ENCODE measurements around the gene SERINC3. TPM values are rescaled to one million over a fixed set of nuclear protein-coding genes. Genes with fewer than 3 reads are reported as not detected.
"Not testable (repeated sequence)": the region's sequence is repeated elsewhere in the genome, so short reads cannot be mapped to it uniquely, and the experiment has no call there.

SERINC3 gene
- total RNA-seq, 1 donor from 2014 or later, result 87.8 TPM

GRCh38 chr20:44491635-44492395, 30.1 kb downstream of the SERINC3 start:
- no peak for DNase-seq (ENCODE audit: low read depth)

DNA sequence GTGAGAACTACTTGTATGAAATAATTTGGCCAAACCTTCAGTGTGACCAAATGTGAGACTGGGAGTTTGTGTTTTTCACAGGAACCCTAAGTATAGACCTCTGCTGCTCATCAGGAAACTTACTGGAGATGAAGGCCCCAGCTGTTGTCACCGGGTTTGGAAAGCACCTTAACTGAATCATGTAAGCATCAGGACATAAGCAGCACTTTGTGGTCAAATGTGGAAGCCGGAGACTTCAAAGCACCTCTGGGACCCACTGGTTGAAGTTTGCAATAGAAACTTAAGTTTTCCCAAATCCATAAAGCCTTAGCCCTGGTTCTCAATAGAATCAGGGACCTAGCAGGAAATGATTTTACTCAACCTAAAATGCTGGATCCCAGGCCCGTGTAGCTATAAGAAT, 31.9 kb downstream of the SERINC3 start:
- DNase-seq (ENCODE audit: low read depth), result no peak

DNA sequence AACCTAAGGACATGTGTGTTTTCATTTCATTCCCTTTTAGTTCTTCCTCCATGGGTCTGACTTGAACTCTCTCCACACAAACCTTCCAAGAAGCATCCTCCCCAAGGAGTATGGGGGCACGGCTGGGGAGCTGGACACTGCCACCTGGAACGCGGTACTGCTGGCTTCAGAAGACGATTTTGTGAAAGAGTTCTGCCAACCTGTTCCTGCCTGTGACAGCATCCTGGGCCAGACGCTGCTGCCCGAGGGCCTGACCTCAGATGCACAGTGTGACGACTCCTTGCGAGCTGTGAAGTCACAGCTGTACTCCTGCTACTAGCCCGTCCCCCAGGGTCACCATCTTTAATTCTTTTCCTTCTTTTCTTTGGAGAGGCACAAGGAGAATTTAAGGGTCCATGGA, 32.6 kb downstream of the SERINC3 start:
- DNase-seq (ENCODE audit: low read depth), result no peak

DNA sequence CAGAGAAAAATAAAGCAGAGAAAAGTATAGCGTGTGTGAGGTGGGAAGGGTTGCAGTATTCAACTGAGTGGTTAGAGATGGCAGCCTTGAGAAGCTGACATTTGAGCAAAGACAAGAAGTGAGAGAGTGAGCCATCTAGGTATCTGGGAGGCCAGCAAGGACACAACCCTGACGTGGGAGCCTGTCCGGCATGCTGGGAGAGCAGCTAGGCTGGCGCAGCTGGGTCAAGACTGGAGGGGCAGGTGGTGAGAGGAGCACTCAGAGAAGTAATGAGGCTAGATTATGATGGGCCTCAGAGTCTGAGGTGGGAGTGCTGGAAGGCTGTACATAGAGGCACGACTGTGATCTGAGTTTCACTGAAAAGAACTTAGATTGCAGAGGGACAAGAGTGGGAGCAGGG, 33.3 kb downstream of the SERINC3 start:
- no peak for DNase-seq (ENCODE audit: low read depth)

- DNase-seq (ENCODE audit: low read depth), result no peak
These were observed 36.1 kb downstream of the SERINC3 start for GRCh38 chr20:44485830-44486198.

GRCh38 chr20:44485078-44485829, 36.6 kb downstream of the SERINC3 start:
- DNase-seq (ENCODE audit: low read depth), result no peak

DNA sequence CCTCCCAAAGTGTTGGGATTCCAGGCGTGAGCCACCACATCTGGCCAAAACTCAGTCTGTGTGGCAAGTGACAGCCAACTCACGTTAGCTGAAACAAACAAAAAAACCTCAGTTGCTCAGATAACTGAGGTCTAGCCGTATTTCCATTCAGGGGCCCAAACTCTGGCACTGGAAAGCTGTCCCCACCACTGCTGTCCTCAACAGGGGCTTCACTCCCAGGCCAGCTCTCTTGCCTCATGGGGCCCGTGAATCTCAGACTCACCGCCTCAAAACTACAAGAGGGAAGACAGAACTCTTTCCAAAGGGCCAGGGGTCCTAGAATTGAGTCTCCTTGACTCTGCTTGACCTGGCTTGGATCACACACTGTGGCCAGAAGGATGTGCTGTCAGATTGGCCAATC, 38.8 kb downstream of the SERINC3 start:
- no peak for DNase-seq (ENCODE audit: low read depth)

GRCh38 chr20:44481719-44482416, 40.0 kb downstream of the SERINC3 start:
- DNase-seq (ENCODE audit: low read depth), result no peak

DNA sequence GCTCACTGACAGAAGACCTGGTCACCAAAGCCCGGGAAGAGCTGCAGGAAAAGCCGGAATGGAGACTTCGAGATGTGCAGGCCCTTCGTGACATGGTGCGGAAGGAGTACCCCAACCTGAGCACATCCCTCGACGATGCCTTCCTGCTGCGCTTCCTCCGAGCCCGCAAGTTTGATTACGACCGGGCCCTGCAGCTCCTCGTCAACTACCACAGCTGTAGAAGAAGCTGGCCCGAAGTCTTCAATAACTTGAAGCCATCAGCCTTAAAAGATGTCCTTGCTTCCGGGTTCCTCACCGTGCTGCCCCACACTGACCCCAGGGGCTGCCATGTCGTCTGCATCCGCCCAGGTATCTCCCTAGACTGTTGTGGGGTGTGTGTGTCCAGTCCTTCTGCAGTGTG, 41.8 kb downstream of the SERINC3 start:
- no peak for DNase-seq (ENCODE audit: low read depth)

DNA sequence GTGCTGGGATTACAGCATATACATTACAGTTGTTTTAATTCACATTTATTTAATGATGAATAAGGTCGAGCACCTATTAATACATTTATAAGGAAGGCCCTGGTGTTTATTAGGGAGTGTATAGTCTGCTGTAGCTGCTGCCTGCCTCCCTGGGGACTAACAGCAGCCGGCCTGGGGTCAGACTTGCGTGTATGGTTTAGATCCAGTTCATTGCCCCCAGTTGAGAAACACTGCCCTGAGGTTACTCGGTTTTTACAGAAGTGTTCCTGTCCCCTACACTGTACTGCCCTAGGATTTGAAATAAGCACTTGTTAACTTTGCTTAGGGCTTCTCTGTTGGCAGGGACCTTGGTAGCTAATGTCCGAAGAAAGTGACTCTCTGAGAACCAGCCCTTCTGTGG, 42.2 kb downstream of the SERINC3 start:
- DNase-seq (ENCODE audit: low read depth), result no peak

- DNase-seq (ENCODE audit: low read depth), result no peak
These were observed 43.7 kb downstream of the SERINC3 start for GRCh38 chr20:44478206-44478605.

DNA sequence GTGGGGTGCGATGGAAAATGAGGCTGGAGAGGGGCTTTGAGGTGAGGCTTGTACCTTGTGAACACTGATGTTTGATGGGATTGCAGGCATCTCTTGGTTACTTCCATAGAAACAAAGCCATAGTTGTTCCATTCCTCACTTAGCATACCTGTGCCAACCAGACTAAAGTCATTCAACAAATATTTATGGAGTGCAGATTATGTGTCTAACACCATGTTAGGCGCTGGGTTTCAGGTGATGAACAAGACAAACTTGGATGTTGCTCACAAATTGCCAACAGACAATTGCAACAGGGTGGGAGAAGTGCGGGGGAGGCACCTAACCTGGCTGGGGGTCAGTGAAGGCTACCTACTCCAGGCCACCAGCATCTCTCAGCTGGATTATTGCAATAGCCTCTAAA, 44.7 kb downstream of the SERINC3 start:
- DNase-seq (ENCODE audit: low read depth), result no peak

GRCh38 chr20:44475694-44476560, 45.9 kb downstream of the SERINC3 start, which contains the start of gene TTPAL:
Gene TTPAL, plus strand, starts transcription at chr20:44475874. Its CDS starts 4,126 bp downstream, at chr20:44480000.
- peak; percentile 63 for DNase-seq (ENCODE audit: low read depth)

GRCh38 chr20:44475372-44475693, 46.5 kb downstream of the SERINC3 start:
- no peak for DNase-seq (ENCODE audit: low read depth)

DNA sequence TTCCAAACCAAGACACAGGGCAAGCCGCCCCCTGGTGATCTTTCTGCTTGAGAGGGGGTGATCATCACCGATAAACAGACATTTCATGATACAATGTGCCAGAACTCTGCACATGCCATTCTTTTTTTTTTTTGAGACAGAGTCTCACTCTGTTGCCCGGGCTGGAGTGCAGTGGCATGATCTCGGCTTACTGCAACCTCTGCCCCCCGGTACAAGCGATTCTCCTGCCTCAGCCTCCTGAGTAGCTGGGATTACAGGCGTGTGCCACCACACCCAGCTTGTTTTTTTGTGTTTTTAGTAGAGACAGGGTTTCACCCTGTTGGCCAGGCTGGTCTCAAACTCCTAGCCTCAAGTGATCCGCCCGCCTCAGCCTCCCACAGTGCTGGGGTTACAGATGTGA, 49.6 kb downstream of the SERINC3 start:
- DNase-seq (ENCODE audit: low read depth), result not testable (repeated sequence)

DNA sequence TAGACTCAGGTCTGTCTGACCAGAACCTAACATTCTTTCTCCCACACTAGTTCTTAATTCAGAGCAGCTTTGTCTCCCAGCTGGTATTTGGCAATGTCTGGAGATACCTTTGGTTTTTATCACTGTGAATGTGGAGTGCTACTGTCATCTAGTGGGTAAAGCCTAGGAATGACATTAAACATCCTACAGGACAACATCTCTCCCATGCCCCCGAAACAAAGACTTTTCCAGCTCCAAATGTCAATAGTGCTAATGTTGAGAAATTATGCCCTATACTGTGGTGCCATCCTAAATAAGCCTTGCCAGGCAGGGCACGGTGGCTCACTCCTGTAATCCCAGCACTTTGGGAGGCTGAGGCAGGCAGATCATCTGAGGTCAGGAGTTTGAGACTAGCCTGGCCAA, 50.4 kb downstream of the SERINC3 start:
- peak; percentile 70 for DNase-seq (ENCODE audit: low read depth)

DNA sequence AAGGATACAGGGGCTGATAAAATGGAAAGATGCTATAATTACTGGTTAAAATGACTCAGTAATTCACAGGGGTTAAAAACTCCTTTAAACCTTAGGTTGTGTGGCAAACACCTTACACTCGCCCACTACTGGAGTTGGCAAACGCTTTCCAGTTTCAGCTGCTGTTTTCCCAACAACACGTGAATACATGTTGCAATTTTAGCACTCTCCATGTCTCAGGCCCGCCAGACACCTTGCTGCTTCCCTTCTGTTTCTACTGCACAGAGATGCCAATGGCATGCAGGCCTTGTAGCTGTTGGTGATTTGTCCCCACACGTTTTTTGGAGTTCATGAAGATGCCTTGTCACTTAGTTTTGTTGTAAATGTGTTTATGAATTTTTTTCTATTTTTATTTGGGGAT, 51.5 kb downstream of the SERINC3 start:
- no peak for DNase-seq (ENCODE audit: low read depth)

- no peak for DNase-seq (ENCODE audit: low read depth)
These were observed 53.7 kb downstream of the SERINC3 start for GRCh38 chr20:44468044-44468782.

DNA sequence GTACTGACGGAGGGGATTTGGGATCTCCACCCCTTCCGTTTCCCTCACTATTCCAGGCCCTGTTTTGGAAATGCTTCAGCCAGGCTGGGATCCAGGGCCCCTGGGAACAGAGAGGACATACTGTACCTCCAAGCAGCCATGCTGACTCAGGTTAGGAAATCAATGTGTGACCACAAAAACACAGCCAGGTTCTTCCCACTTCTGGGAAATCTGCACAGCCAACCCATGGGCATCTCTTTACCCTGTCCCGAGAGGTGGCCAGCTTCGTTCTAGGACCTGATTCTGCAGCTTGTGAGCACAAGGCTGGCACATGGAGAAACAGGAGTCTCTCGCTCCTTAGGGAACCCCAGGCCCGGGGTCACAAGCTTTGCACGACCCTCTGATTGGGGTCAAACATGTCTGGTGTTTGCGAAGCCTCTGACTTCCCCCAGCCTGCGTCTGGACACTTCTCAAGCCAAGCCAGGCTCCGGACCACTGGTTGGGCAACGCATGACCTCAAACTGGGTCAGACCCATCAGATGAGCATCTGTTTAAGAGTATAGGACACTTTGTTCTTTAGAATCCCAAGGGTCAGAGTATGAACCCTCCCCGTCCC, 54.5 kb downstream of the SERINC3 start:
- DNase-seq (ENCODE audit: low read depth), result peak; percentile 80

GRCh38 chr20:44465001-44465560, 56.8 kb downstream of the SERINC3 start:
- DNase-seq (ENCODE audit: low read depth), result peak; percentile 59

All from renal cortical epithelial cell (primary cell).